ENCODE results near the gene DSTN.

DNA sequence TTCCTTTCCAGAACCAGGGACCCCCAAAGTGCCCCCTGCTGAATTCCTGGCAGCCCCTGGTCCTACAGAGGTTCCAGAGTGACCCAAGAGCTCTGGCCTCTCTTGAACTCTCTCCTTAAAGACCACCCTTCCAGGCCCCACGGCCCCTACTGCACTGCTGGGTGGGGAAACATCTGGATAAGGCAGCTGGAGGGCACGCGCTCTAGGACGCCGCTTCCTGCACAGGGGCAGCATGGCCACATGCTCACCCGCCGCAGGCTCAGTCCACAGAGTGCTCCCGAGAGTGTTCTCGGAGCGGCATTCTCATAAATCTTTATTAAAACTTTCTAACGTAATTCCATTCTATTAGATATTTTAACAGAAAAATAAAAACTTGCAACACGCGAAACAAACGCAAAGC is 75.1 kb downstream of the DSTN start:
- no peak for TF ChIP-seq POLR2A (IDR thresholded peaks at IDR 0.05; ENCODE audit: low read depth, low read length)
- TF ChIP-seq TAF1 (IDR thresholded peaks at IDR 0.05; ENCODE audit: borderline replicate concordance, low read depth, low read length) = no peak
